ENCODE data around the gene CA10. TPM values are rescaled to one million over a fixed set of nuclear protein-coding genes. Genes with fewer than 3 reads are reported as not detected.

The CA10 gene
- total and polyA plus RNA-seq, 7 donors, result 0.28 to 2.9 (median 0.49) TPM; not detected in 2

GRCh38 chr17:52147431-52147830, 11.1 kb downstream of the CA10 start:
- DNase-seq, result no peak
- Histone ChIP-seq H3K27me3 (no peaks in the 10 kb centered on the region), H3K9me3 (no peaks in the 10 kb centered on the region), H3K27ac (no peak overlapping the region), H3K36me3 (no peaks in the 10 kb centered on the region), H3K4me3 (no peak overlapping the region), H3K4me1 (no peaks in the 10 kb centered on the region)
- 77 to 84% methylated on average over 1 of the region's 1 CpG for WGBS, 2 donors
- intact Hi-C loops (cut with DNase I), result no loop called here
- TF ChIP-seq EP300 (IDR thresholded peaks at IDR 0.05) (no peak), POLR2A (IDR thresholded peaks at IDR 0.05) (no peak), POLR2AphosphoS5 (IDR thresholded peaks at IDR 0.05) (no peak), CTCF (IDR thresholded peaks at IDR 0.05) (no peak)

GRCh38 chr17:52145476-52145875, 13.0 kb downstream of the CA10 start:
- TF ChIP-seq POLR2A (IDR thresholded peaks at IDR 0.05) (no peak), CTCF (IDR thresholded peaks at IDR 0.05) (no peak), EP300 (IDR thresholded peaks at IDR 0.05) (no peak)
- Histone ChIP-seq H3K4me1 (no peaks in the 10 kb centered on the region), H3K27ac (no peak overlapping the region), H3K4me3 (no peak overlapping the region), H3K9me3 (no peaks in the 10 kb centered on the region), H3K36me3 (no peaks in the 10 kb centered on the region), H3K27me3 (no peaks in the 10 kb centered on the region)
- intact Hi-C loops (cut with DNase I), result no loop called here
- no peak for DNase-seq

GRCh38 chr17:52143542-52143941, 15.0 kb downstream of the CA10 start:
- intact Hi-C loops (cut with DNase I), result no loop called here
- no peak for DNase-seq
- TF ChIP-seq EP300 (IDR thresholded peaks at IDR 0.05) (no peak), POLR2A (IDR thresholded peaks at IDR 0.05) (no peak), CTCF (IDR thresholded peaks at IDR 0.05) (no peak), POLR2AphosphoS5 (IDR thresholded peaks at IDR 0.05) (no peak)
- Histone ChIP-seq H3K36me3 (no peaks in the 10 kb centered on the region), H3K27ac (no peak overlapping the region), H3K4me3 (no peak overlapping the region), H3K27me3 (no peaks in the 10 kb centered on the region), H3K4me1 (no peaks in the 10 kb centered on the region), H3K9me3 (no peaks in the 10 kb centered on the region)
- WGBS, 2 donors, result 10 to 19% methylated on average over 1 of the region's 1 CpG

GRCh38 chr17:52140601-52141000, 17.9 kb downstream of the CA10 start:
- Histone ChIP-seq H3K27me3 (no peaks in the 10 kb centered on the region), H3K4me1 (no peaks in the 10 kb centered on the region), H3K27ac (no peak overlapping the region), H3K36me3 (no peaks in the 10 kb centered on the region), H3K4me3 (no peak overlapping the region), H3K9me3 (no peaks in the 10 kb centered on the region)
- intact Hi-C loops (cut with DNase I), result no loop called here
- DNase-seq, result no peak
- TF ChIP-seq EP300 (IDR thresholded peaks at IDR 0.05) (no peak), POLR2A (IDR thresholded peaks at IDR 0.05) (no peak), POLR2AphosphoS5 (IDR thresholded peaks at IDR 0.05) (no peak), CTCF (IDR thresholded peaks at IDR 0.05) (no peak)
- WGBS, 2 donors, result 81 to 86% methylated on average over 3 of the region's 3 CpGs

GRCh38 chr17:52138752-52139151, 19.8 kb downstream of the CA10 start:
- intact Hi-C loops (cut with DNase I), result no loop called here
- WGBS, 2 donors, result 84 to 90% methylated on average over 4 of the region's 4 CpGs
- no peaks in the 10 kb centered on the region for H3K4me1 ChIP-seq

More at GRCh38 chr17:52138752-52139151, 19.8 kb downstream of the CA10 start:
- H3K4me3 ChIP-seq, result no peak overlapping the region
- no peak overlapping the region for H3K27ac ChIP-seq
- H3K36me3 ChIP-seq, result no peaks in the 10 kb centered on the region
- TF ChIP-seq POLR2A (IDR thresholded peaks at IDR 0.05), result no peak
- TF ChIP-seq POLR2AphosphoS5 (IDR thresholded peaks at IDR 0.05), result no peak
- no peak for TF ChIP-seq CTCF (IDR thresholded peaks at IDR 0.05)
- TF ChIP-seq EP300 (IDR thresholded peaks at IDR 0.05), result no peak
- no peaks in the 10 kb centered on the region for H3K9me3 ChIP-seq
- H3K27me3 ChIP-seq, result no peaks in the 10 kb centered on the region
- DNase-seq, result no peak

Data from sigmoid colon (tissue), 7 donors.